VCaP (cell line): ENCODE measurements around the gene RALGAPA1.

Experiments
- H3K27ac ChIP-seq: fragments of 450-650 bp; 2 replicates; pipeline ENCODE4 v1.5.1; 2017
- CTCF ChIP-seq: fragments of 450-650 bp; conservative IDR thresholded peaks from 2 replicates; pipeline ENCODE4 v1.5.1; 2017; ENCODE audit warnings: mild to moderate bottlenecking, moderate library complexity

The RALGAPA1 gene

DNA sequence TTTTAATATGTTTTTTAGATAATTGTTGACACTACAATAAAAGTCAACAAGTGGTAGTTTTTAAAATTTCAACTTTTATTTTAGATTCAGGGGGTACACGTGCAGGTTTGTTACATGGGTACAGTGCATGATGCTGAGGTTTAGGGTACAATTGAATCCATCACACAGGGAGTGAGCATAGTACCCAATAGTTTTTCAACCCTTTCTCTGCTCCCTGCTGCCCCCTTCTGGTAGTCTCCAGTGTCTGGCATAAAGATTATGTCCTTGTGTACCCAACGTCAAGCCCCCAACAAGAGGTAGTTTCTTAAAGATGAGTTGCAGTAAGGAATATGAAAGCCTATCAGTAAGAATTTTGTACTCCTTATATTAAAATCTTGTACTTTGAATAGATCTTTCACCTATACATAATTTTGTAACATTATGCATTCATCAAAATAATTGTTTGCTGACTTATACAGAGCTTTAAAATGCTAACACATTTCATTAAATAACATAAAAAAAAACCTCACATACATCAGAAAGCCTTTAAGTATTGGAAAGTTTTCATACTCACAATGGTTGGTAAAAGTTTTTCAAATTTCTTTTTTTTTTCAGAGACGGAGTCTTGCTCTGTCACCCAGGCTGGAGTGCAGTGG is 5.4 kb upstream of the RALGAPA1 start:
- no peak overlapping the region for H3K27ac ChIP-seq
- TF ChIP-seq CTCF, result peak; percentile 79

GRCh38 chr14:35810963-35811362 is 1.9 kb upstream of the RALGAPA1 start:
- H3K27ac ChIP-seq, result no peak overlapping the region
- no peak for TF ChIP-seq CTCF

DNA sequence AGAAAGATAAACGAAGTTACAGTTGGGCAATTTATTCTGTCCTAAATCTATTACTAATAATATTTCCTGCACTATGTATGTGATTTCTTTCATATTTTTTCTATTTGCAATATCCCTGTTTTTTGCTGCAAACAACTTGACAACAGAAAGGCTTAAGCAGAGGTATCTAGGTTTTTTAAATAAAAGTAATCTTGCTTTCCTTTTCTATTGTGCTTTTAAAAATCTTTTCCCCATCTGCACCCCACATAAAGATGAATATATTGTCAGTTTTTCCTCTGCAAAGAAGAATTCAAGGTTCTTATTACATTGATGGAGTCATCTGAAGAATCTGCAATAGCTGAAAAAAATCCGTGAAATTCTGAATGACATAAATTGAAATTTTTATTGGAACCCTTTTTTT is 502 bp upstream of the RALGAPA1 start:
- H3K27ac ChIP-seq, result peak overlapping the region; percentile 90; the same call in 1 of the 2 replicates
- no peak for TF ChIP-seq CTCF

- H3K27ac ChIP-seq, result peak overlapping the region; percentile 90
Observed at GRCh38 chr14:35808076-35808637, 938 bp downstream of the RALGAPA1 start.

DNA sequence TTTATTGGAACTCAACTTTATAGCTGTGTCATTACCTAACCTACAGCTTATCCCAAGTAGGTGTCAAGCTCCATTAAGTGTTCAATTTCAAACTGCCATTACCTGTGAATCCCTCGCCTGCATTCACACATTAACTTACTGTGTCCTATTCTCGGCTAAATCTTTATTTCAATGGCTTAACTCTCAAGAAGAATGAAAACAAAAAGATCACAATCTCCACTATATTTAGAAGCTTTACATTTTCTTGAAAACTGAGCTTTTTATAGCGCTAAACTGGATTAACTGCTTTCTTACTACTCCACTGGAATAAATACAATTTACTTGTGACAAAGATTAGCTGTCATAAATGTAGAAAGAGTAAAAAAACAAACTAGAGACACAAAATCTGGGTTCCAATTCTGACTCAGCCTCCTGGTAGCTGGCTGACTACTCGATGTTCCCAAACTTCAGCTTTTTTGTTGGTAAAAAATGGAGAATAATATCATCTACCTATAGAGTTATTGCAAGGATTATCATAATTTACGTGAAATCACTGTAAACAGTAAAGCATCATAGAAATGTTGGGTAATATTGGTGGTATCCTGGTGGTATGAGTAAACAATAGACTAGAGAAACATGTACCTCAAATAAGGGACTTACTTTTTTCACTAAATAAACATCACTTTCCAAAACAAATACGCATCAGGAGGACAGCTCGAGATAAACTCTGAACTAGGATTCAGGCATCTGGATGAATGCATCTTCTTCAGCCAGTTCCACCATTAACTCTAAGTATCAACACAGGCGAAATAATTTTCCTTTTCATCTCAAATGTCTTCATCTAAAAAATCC is 1.7 kb downstream of the RALGAPA1 start:
- peak overlapping the region; percentile 90 for H3K27ac ChIP-seq
- no peak for TF ChIP-seq CTCF

More at GRCh38 chr14:35808076-35808637, 938 bp downstream of the RALGAPA1 start:
- TF ChIP-seq CTCF, result no peak

GRCh38 chr14:35806006-35806907 is 2.8 kb downstream of the RALGAPA1 start:
- no peak for TF ChIP-seq CTCF
- peak overlapping the region; percentile 90 for H3K27ac ChIP-seq
